OCI-LY3 (cell line): ENCODE measurements around the gene ISYNA1.

Source experiments
- H2AFZ ChIP-seq: fragments of 200-600, 300-600 bp; shearing (Covaris generic); 2 replicates; pipeline ENCODE4 v1.6.0; 2014; ENCODE audit warnings: antibody characterized with exemption, low read depth, low read length
- H3K27ac ChIP-seq: fragments of 200-600, 300-600 bp; sonication (generic); 2 replicates; pipeline ENCODE4 v1.5.1; 2014; ENCODE audit warnings: mild to moderate bottlenecking, low read length, moderate library complexity, mixed read lengths
- H3K27me3 ChIP-seq: fragments of 200-600, 300-600 bp; sonication (generic); 2 replicates; pipeline ENCODE4 v1.6.1; 2014; ENCODE audit warnings: low read depth, low read length, mixed read lengths
- H3K36me3 ChIP-seq: fragments of 200-600, 300-600 bp; sonication (generic); replicated peaks from 2 replicates; pipeline ENCODE3; 2014; ENCODE audit warnings: low read depth, low read length, mixed read lengths
- H3K4me1 ChIP-seq: fragments of 300-600, 200-600 bp; sonication (generic); 2 replicates; pipeline ENCODE4 v1.6.1; 2014; ENCODE audit warnings: low read length, mixed read lengths
- H3K4me2 ChIP-seq: fragments of 200-600, 300-600 bp; sonication (generic); 2 replicates; pipeline ENCODE4 v1.6.1; 2014; ENCODE audit warnings: low read length, mixed read lengths
- H3K4me3 ChIP-seq: fragments of 300-600, 200-600 bp; sonication (generic); 2 replicates; pipeline ENCODE4 v1.5.1; 2014; ENCODE audit warnings: antibody characterized with exemption, mild to moderate bottlenecking, low read length, moderate library complexity
- H3K79me2 ChIP-seq: fragments of 300-600, 200-600 bp; shearing (Covaris generic); 2 replicates; pipeline ENCODE4 v1.6.1; 2014; ENCODE audit warnings: mild to moderate bottlenecking, low read length, mixed read lengths
- H3K9ac ChIP-seq: fragments of 300-600, 200-600 bp; shearing (Covaris generic); 2 replicates; pipeline ENCODE4 v1.6.0; 2014; ENCODE audit warnings: mild to moderate bottlenecking, low read length, moderate library complexity
- H3K9me3 ChIP-seq: fragments of 200-600, 300-600 bp; shearing (Covaris generic); 2 replicates; pipeline ENCODE4 v1.6.1; 2014; ENCODE audit warnings: low read length, mixed read lengths; ENCODE audit not compliant: insufficient read depth
- H4K20me1 ChIP-seq: fragments of 200-600, 300-600 bp; sonication (generic); 2 replicates; pipeline ENCODE4 v1.6.1; 2016; ENCODE audit warnings: low read length, mixed read lengths; ENCODE audit not compliant: insufficient read depth
- EZH2phosphoT487 ChIP-seq: fragments of 200-600 bp; shearing (Covaris generic); IDR thresholded peaks from 2 replicates; pipeline ENCODE4 v1.6.1; 2018; ENCODE audit warnings: antibody characterized with exemption, mixed run types, low read depth
- TF ChIP-seq, protein P1 (sequence below): fragments of 200-600, 300-600 bp; sonication (generic); IDR thresholded peaks from 2 replicates; pipeline ENCODE4 v1.5.1; 2014; ENCODE audit warnings: antibody characterized with exemption, low read length, low read depth

ISYNA1 gene

DNA sequence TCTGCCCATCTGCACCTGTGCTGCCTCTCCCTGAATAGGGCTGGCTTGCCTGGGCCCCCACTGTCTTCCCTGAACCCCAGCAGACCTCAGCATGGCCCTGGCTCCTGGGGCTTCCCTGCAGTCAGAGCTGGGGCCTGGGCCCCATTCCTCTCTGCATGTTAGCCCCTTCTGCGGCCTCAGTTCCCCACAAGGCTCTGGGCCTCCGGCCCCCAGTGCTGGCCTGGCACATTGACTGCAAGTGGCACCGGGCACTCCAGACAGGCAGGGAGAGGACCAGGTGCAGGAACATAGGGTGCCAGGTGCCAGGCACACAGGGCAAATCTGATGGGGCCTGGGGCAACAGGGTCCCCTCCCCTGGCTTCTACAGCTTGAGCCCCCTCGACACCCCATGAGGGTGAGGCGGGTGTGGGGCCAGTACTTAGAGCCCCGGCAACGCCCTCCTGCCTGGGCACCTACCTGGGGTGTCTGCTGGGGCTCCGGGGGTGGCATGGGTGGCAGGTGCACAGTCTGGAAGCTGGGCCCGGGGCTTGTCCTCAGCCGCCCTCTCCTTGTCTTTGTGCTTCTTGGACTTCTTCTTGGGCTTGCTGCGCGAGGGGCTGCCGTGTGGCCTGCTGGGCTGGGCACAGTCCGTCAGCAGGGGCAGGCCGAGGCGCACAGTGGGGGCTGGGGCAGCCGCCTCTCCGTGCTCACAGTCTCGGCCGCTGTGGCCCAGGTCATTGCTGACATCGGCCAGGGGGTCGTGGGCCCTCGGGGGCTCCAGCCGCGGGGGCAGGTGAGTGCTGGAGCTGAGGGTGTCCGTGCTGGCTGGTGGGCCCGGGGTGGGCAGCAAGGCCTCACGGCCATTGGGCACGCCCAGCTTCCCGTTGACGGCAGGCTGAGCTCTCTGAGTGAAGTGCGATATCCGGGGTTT is 12.3 kb upstream of the ISYNA1 start:
- H2AFZ ChIP-seq = no peak overlapping the region
- no peak overlapping the region for H3K9ac ChIP-seq
- H3K79me2 ChIP-seq = peaks cover 6% of the 10 kb centered on the region; the same call in 1 of the 2 replicates
- peaks cover 38% of the 10 kb centered on the region for H4K20me1 ChIP-seq
- TF ChIP-seq, protein P1, sequence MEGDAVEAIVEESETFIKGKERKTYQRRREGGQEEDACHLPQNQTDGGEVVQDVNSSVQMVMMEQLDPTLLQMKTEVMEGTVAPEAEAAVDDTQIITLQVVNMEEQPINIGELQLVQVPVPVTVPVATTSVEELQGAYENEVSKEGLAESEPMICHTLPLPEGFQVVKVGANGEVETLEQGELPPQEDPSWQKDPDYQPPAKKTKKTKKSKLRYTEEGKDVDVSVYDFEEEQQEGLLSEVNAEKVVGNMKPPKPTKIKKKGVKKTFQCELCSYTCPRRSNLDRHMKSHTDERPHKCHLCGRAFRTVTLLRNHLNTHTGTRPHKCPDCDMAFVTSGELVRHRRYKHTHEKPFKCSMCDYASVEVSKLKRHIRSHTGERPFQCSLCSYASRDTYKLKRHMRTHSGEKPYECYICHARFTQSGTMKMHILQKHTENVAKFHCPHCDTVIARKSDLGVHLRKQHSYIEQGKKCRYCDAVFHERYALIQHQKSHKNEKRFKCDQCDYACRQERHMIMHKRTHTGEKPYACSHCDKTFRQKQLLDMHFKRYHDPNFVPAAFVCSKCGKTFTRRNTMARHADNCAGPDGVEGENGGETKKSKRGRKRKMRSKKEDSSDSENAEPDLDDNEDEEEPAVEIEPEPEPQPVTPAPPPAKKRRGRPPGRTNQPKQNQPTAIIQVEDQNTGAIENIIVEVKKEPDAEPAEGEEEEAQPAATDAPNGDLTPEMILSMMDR = no peak
- TF ChIP-seq EZH2phosphoT487 = no peak
- peaks cover 54% of the 10 kb centered on the region for H3K36me3 ChIP-seq
- no peaks in the 10 kb centered on the region for H3K9me3 ChIP-seq
- H3K27me3 ChIP-seq = no peaks in the 10 kb centered on the region
- no peaks in the 10 kb centered on the region for H3K4me1 ChIP-seq
- H3K4me2 ChIP-seq = no peak overlapping the region
- H3K4me3 ChIP-seq = no peak overlapping the region
- no peak overlapping the region for H3K27ac ChIP-seq

- peaks cover 6% of the 10 kb centered on the region; the same call in 1 of the 2 replicates for H3K79me2 ChIP-seq
- H4K20me1 ChIP-seq = peaks cover 38% of the 10 kb centered on the region
- no peaks in the 10 kb centered on the region for H3K27me3 ChIP-seq
- H3K4me1 ChIP-seq = no peaks in the 10 kb centered on the region
- H3K27ac ChIP-seq = no peak overlapping the region
- H2AFZ ChIP-seq = no peak overlapping the region
- H3K4me2 ChIP-seq = no peak overlapping the region
- H3K4me3 ChIP-seq = no peak overlapping the region
- TF ChIP-seq, protein P1 = no peak
- no peak for TF ChIP-seq EZH2phosphoT487
- H3K9ac ChIP-seq = no peak overlapping the region
- peaks cover 60% of the 10 kb centered on the region for H3K36me3 ChIP-seq
- H3K9me3 ChIP-seq = no peaks in the 10 kb centered on the region
Measured at GRCh38 chr19:18449552-18449951, 11.6 kb upstream of the ISYNA1 start.

DNA sequence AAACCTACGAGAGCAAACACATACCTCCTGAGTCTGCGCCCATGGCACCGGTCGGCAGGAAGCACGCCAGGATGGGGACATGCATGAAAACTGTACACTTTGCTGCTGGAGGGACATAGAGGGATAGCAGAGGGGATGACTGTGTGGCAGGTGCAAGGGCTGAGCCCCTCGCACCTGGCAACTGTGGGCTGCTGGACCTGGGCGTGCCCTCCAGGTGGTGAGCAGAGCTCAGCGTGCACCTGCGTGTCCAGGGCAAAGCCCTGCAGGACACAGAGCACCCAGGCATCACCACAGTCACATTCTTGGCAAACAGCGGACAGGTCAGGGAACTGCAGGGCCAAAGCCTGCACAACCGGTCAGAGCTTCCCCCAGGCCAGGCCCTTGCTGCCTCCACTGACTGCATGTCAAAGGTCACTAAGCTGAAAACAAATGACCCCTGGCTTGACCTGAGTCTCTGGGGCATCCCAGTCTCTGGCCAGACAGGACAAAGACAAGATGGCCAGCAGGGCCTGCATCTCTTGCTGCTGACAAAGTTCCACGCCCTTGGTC is 9.0 kb upstream of the ISYNA1 start:
- H3K36me3 ChIP-seq = peaks cover 82% of the 10 kb centered on the region
- H2AFZ ChIP-seq = no peak overlapping the region
- no peak overlapping the region for H3K27ac ChIP-seq
- TF ChIP-seq EZH2phosphoT487 = no peak
- TF ChIP-seq, protein P1 = no peak
- H3K4me2 ChIP-seq = no peak overlapping the region
- no peak overlapping the region for H3K4me3 ChIP-seq
- peaks cover 30% of the 10 kb centered on the region; the same call in 1 of the 2 replicates for H4K20me1 ChIP-seq
- H3K27me3 ChIP-seq = no peaks in the 10 kb centered on the region
- peaks cover 10% of the 10 kb centered on the region; the same call in 1 of the 2 replicates for H3K79me2 ChIP-seq
- H3K9me3 ChIP-seq = no peaks in the 10 kb centered on the region
- H3K4me1 ChIP-seq = no peaks in the 10 kb centered on the region
- no peak overlapping the region for H3K9ac ChIP-seq

DNA sequence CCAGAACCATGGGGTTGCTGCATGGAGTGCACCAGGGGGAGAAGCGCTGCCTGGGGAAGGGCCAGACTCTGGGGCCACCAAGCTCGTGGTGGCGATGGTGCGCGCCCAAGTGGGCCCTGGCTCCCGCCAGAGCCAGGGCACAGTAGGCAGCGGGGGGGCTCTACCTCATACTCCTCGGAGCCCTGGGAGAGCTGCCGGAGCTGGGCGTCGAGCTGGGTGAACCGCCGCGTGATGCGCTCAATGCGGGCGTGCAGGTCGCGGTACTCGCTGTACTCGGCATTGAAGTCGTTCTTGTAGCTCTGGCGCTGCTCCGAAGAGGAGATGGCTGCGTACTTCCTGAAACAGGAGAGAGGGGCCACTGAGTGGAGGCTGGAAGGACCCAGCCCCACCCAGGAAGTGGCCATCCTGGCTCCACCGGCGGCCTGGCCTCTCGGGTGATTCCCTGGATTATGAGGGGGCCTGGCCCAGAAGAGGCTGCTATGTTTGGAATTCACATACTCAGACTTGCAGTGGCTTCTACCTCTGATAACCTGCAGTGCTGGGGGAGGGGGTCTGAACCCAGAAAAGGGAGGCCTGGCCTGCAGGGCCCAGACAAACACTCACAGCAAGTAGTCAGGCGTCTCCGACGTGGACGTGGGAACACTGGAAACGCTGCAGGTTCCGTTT is 8.3 kb upstream of the ISYNA1 start:
- H2AFZ ChIP-seq = no peak overlapping the region
- no peak overlapping the region for H3K9ac ChIP-seq
- H3K27me3 ChIP-seq = no peaks in the 10 kb centered on the region
- peaks cover 34% of the 10 kb centered on the region; the same call in 1 of the 2 replicates for H4K20me1 ChIP-seq
- H3K4me2 ChIP-seq = no peak overlapping the region
- H3K4me1 ChIP-seq = no peaks in the 10 kb centered on the region
- no peaks in the 10 kb centered on the region for H3K9me3 ChIP-seq
- H3K79me2 ChIP-seq = peaks cover 10% of the 10 kb centered on the region; the same call in 1 of the 2 replicates
- no peak overlapping the region for H3K27ac ChIP-seq
- H3K4me3 ChIP-seq = no peak overlapping the region
- TF ChIP-seq EZH2phosphoT487 = no peak
- TF ChIP-seq, protein P1 = no peak
- peaks cover 81% of the 10 kb centered on the region for H3K36me3 ChIP-seq
